Muscle layer of colon (tissue), 2 donors: ENCODE measurements around the gene AGMO.

ENCODE experiments used
- H3K27ac ChIP-seq: one replicate; pipeline ENCODE4 v1.7.0; 2013; ENCODE audit warnings: low read depth, mild to moderate bottlenecking, low read length, moderate library complexity
- H3K27me3 ChIP-seq, 2 donors: one replicate each; pipeline ENCODE4 v1.7.0; 2013; ENCODE audit warnings: low read length in 2 of 2, mild to moderate bottlenecking in 2 of 2; ENCODE audit not compliant: insufficient read depth in 2 of 2, control insufficient read depth in 1 of 2
- H3K36me3 ChIP-seq: one replicate; pipeline ENCODE4 v1.7.0; 2013; ENCODE audit warnings: mild to moderate bottlenecking, low read length; ENCODE audit not compliant: insufficient read depth
- H3K4me1 ChIP-seq: one replicate; pipeline ENCODE4 v1.7.0; 2013; ENCODE audit warnings: mild to moderate bottlenecking, low read length; ENCODE audit not compliant: insufficient read depth
- H3K4me3 ChIP-seq, 2 donors: one replicate each; pipeline ENCODE4 v1.7.0; 2013; ENCODE audit warnings: low read length in 2 of 2, low read depth in 1 of 2, mild to moderate bottlenecking in 1 of 2, moderate library complexity in 1 of 2
- H3K9ac ChIP-seq: one replicate; pipeline ENCODE4 v1.7.0; 2013; ENCODE audit warnings: low read length
- H3K9me3 ChIP-seq: one replicate; pipeline ENCODE4 v1.7.0; 2013; ENCODE audit warnings: mild to moderate bottlenecking, low read length
- donor health status: abdominal sarcoma.
- donor health status: Adenocarcinoma of cecum.

Gene AGMO

GRCh38 chr7:15257689-15258088 is 304.1 kb downstream of the AGMO start:
- Histone ChIP-seq H3K4me3 (no peak overlapping the region), H3K36me3 (no peaks in the 10 kb centered on the region), H3K9me3 (no peaks in the 10 kb centered on the region), H3K4me1 (no peaks in the 10 kb centered on the region), H3K27ac (no peak overlapping the region), H3K9ac (no peak overlapping the region), H3K27me3 (no peaks in the 10 kb centered on the region)

DNA sequence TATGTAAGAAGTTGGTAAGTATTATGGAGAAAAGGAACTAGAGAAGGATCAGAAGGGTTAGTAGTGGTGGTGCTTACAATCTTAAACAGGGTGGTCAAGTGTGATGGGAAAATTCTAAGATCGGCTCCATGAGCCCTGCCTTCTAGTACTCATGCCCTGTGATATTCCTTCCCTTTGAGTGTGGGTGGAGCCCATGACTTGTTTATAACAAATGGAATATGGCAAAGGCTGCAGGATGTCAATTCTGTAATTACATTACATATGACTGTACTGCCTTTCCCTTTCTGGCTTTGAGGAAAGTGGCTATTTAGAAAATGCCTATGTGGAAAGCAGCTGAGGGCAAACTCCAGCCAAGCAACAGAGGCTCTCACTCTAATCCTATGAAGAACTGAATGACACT is 309.6 kb downstream of the AGMO start:
- Histone ChIP-seq H3K27ac (no peak overlapping the region), H3K27me3 (no peaks in the 10 kb centered on the region), H3K36me3 (no peaks in the 10 kb centered on the region), H3K9me3 (no peaks in the 10 kb centered on the region), H3K4me1 (no peaks in the 10 kb centered on the region), H3K4me3 (no peak overlapping the region), H3K9ac (no peak overlapping the region)

DNA sequence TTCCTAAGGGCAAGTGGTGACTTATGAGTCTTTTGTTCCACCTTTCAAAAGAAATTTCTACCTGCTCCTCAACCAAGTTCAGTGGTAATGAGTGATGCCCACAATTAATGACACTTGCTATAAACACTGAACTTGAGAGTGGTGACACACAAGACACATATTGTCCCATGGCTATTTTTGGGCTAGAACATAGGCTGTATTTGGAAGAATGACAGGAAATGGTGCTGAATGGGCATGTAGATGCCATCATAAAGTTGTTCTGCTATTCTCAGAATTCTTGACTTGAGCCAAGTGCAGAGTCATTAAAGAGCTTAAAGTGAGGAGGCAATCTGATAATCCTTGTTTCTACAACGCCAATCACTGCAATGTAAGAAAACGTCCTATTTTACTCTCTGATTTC is 313.3 kb downstream of the AGMO start:
- Histone ChIP-seq H3K4me3 (no peak overlapping the region), H3K36me3 (no peaks in the 10 kb centered on the region), H3K4me1 (no peaks in the 10 kb centered on the region), H3K9me3 (no peaks in the 10 kb centered on the region), H3K27ac (no peak overlapping the region), H3K27me3 (no peaks in the 10 kb centered on the region), H3K9ac (no peak overlapping the region)

DNA sequence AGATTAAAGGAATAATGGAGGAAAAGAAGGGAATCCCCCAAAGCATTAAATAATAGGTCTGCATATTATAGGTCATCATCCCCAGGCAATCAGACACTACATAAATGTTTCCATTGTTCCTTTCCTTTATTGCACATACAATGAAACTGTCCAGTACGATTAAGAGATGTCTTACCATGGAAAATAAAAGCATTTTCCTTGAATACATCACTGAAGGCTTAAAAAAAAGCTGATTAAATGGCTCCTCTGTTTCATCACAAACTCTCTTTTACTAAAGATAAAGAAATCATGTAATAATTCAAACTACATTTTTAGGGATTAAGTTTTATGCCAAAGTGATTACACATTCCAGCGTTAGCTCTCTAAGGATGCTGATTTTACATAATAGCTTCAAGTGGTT is 316.0 kb downstream of the AGMO start:
- no peak overlapping the region for H3K27ac ChIP-seq
- H3K4me3 ChIP-seq: no peak overlapping the region
- H3K4me1 ChIP-seq: no peaks in the 10 kb centered on the region
- H3K27me3 ChIP-seq: no peaks in the 10 kb centered on the region
- no peak overlapping the region for H3K9ac ChIP-seq
- no peaks in the 10 kb centered on the region for H3K9me3 ChIP-seq
- no peaks in the 10 kb centered on the region for H3K36me3 ChIP-seq

- no peaks in the 10 kb centered on the region for H3K4me1 ChIP-seq
- no peaks in the 10 kb centered on the region for H3K36me3 ChIP-seq
- H3K4me3 ChIP-seq: no peak overlapping the region
- H3K27ac ChIP-seq: no peak overlapping the region
- H3K9me3 ChIP-seq: no peaks in the 10 kb centered on the region
- no peaks in the 10 kb centered on the region for H3K27me3 ChIP-seq
- no peak overlapping the region for H3K9ac ChIP-seq
These were observed 322.0 kb downstream of the AGMO start for GRCh38 chr7:15239801-15240200.

DNA sequence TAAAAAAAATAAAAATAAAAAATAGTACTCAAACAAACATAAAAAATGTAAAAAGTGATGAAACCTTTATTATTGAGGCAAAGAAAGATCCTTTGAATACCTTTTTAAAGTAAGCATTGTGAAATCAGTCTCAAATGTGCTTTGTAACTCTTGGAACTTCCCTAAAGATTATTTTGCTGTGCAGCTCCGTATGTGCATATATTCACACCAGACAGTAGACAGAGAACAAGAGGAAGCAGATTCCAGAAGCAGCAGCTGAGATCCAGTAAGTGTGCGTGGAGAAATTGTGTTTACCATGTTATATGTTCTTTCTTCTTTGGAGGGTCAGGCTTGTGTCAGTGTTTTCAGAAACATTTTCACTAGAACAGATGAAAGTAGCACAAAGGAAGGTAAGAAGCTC is 324.9 kb downstream of the AGMO start:
- H3K4me3 ChIP-seq: no peak overlapping the region
- no peaks in the 10 kb centered on the region for H3K36me3 ChIP-seq
- no peak overlapping the region for H3K9ac ChIP-seq
- no peaks in the 10 kb centered on the region for H3K4me1 ChIP-seq
- no peak overlapping the region for H3K27ac ChIP-seq
- H3K9me3 ChIP-seq: no peaks in the 10 kb centered on the region
- no peaks in the 10 kb centered on the region for H3K27me3 ChIP-seq

DNA sequence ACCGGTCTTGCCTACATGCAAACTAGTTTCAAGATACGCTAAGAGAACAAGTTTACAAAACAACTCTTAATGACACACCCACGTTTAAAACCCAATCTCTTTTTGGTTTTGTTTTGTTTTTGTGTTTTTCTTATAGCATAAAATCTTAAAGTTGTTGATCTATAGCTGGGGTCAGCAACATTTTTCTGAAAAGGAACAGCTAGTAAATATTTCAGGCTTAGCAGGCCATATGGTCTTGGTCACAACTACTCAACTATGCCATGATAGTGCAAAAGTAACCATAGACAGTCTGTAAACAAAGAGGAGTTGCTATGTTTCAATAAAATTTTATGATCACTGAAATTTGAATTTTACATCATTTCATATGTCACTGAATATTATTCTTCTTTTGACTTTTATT is 327.4 kb downstream of the AGMO start:
- no peaks in the 10 kb centered on the region for H3K4me1 ChIP-seq
- no peaks in the 10 kb centered on the region for H3K36me3 ChIP-seq
- H3K4me3 ChIP-seq: no peak overlapping the region
- no peaks in the 10 kb centered on the region for H3K27me3 ChIP-seq
- no peaks in the 10 kb centered on the region for H3K9me3 ChIP-seq
- H3K27ac ChIP-seq: no peak overlapping the region
- no peak overlapping the region for H3K9ac ChIP-seq

DNA sequence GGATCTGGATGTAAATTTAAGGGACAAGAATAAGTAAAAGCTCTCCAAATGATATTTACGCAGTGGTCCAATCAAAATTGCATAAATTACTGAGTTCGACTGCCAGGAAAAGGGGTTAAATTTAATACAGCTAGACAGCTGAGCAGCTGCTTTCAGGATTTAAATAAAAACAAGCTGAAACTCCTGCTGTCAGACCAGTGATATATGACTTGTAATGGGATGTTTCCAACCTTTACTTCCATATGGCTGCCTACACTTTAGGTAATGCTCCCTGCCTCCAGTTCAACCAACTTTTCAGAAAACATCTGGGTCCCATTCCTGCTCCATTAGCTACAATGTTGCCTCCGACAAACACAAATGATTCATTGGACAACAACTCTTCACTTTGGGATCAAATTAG is 333.0 kb downstream of the AGMO start:
- Histone ChIP-seq H3K36me3 (no peaks in the 10 kb centered on the region), H3K9me3 (no peaks in the 10 kb centered on the region), H3K27ac (no peak overlapping the region), H3K4me1 (no peaks in the 10 kb centered on the region), H3K9ac (no peak overlapping the region), H3K4me3 (no peak overlapping the region), H3K27me3 (no peaks in the 10 kb centered on the region)

DNA sequence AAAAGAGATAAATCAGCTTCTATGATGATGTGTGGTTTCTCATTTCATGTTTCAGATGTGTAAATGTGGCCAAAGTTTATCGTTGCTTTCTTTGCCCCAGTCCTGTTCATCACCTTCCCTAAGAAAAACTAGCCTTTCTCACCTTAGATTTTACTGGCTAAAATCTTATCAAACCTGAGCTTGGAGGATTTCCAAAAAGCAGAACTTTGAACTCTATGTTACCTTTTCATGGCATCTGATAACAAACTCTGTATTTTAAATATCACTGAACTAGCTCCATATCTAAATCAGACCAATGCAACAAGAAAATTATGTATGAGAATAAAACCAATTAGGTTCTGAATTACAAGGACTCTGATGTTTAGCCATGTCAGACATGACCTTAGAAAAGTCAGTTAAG is 335.8 kb downstream of the AGMO start:
- H3K27ac ChIP-seq: no peak overlapping the region
- no peak overlapping the region for H3K4me3 ChIP-seq
- H3K27me3 ChIP-seq: no peaks in the 10 kb centered on the region
- no peaks in the 10 kb centered on the region for H3K9me3 ChIP-seq
- H3K4me1 ChIP-seq: no peaks in the 10 kb centered on the region
- no peaks in the 10 kb centered on the region for H3K36me3 ChIP-seq
- H3K9ac ChIP-seq: no peak overlapping the region

- Histone ChIP-seq H3K4me3 (no peak overlapping the region), H3K36me3 (no peaks in the 10 kb centered on the region), H3K27ac (no peak overlapping the region), H3K27me3 (no peaks in the 10 kb centered on the region), H3K9me3 (no peaks in the 10 kb centered on the region), H3K4me1 (no peaks in the 10 kb centered on the region), H3K9ac (no peak overlapping the region)
These were observed 342.1 kb downstream of the AGMO start for GRCh38 chr7:15219758-15220157.

GRCh38 chr7:15218261-15218660 is 343.6 kb downstream of the AGMO start:
- no peaks in the 10 kb centered on the region for H3K36me3 ChIP-seq
- H3K27me3 ChIP-seq: no peaks in the 10 kb centered on the region
- H3K9ac ChIP-seq: no peak overlapping the region
- no peak overlapping the region for H3K27ac ChIP-seq
- no peaks in the 10 kb centered on the region for H3K9me3 ChIP-seq
- no peak overlapping the region for H3K4me3 ChIP-seq
- no peaks in the 10 kb centered on the region for H3K4me1 ChIP-seq

DNA sequence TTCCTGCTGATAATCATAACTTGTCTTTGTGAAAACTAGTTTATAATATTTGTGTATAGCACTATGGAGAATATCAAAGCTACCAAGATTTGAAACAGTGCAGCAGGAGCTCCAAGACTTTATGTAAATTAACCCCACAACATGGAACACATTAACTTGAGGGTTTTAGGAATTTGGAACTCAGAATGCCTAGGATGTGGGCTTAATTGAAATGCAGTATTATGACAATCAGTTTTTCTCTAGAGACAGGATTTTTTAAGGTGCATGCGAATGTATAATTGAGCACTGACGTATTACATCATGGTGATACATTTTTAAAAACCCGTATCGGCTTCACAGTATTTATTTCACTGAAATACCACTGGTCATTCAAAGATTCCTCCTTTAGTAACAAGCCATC is 346.2 kb downstream of the AGMO start:
- H3K4me1 ChIP-seq: no peaks in the 10 kb centered on the region
- no peak overlapping the region for H3K4me3 ChIP-seq
- no peak overlapping the region for H3K27ac ChIP-seq
- H3K9me3 ChIP-seq: no peaks in the 10 kb centered on the region
- H3K27me3 ChIP-seq: no peaks in the 10 kb centered on the region
- H3K9ac ChIP-seq: no peak overlapping the region
- H3K36me3 ChIP-seq: no peaks in the 10 kb centered on the region
